ENCODE measurements around the gene UTP14C.

DNA sequence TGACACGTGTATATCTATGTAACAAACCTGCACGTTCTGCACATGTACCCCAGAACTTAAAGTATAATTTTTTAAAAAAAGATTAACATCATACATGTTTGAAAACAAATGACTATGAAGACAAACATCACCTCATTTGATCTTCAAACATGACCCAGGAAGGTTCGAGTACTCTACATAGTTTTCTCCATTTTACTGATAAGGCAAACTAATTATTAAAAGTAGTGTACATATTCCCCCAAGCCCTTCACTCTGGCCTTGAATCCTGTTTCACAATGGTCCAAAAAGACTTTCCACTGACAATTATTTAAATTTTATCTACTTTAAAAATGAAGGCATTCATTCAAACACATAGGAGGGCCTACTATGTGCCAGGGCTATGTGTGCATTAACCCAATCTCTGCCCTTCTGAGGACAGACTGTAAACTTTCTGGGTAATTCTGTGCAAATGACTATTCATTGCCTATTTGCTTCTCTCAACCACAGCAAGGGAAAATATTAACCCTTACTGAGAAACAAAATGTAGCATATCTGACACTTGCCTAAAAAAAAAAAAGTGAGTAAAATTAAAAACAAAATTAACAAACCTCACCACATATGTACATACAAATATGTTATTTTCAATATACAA is 35.4 kb upstream of the UTP14C start:
- TF ChIP-seq, protein P1, sequence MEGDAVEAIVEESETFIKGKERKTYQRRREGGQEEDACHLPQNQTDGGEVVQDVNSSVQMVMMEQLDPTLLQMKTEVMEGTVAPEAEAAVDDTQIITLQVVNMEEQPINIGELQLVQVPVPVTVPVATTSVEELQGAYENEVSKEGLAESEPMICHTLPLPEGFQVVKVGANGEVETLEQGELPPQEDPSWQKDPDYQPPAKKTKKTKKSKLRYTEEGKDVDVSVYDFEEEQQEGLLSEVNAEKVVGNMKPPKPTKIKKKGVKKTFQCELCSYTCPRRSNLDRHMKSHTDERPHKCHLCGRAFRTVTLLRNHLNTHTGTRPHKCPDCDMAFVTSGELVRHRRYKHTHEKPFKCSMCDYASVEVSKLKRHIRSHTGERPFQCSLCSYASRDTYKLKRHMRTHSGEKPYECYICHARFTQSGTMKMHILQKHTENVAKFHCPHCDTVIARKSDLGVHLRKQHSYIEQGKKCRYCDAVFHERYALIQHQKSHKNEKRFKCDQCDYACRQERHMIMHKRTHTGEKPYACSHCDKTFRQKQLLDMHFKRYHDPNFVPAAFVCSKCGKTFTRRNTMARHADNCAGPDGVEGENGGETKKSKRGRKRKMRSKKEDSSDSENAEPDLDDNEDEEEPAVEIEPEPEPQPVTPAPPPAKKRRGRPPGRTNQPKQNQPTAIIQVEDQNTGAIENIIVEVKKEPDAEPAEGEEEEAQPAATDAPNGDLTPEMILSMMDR (conservative IDR thresholded peaks at IDR 0.05 in 1 of 2, IDR thresholded peaks at IDR 0.05 in 1 of 2; ENCODE audit: low read depth in 1 of 2, low read length in 2 of 2) = no peak
- TF ChIP-seq EZH2 (IDR thresholded peaks at IDR 0.05; ENCODE audit: low read length, missing control alignments) = no peak

Data from fibroblast of lung (primary cell).